Lung (tissue), 12 donors: ENCODE measurements around the gene CANX. TPM values are rescaled to one million over a fixed set of nuclear protein-coding genes. Genes with fewer than 3 reads are reported as not detected.

Experiments used
- ATAC-seq: fragments of 200-7000 bp; cut with Tn5 transposase; one replicate; pipeline ENCODE4 v1.9.1; 2020; ENCODE audit warnings: moderate number of reproducible peaks; ENCODE audit not compliant: insufficient read depth, low FRiP score
- DNase-seq, 3 donors: peaks; one replicate each; pipeline ENCODE4 v3.0.0-alpha.2; 2013 to 2017
- H3K27ac ChIP-seq, 2 donors: one replicate each; pipeline ENCODE4 v1.5.1; 2013; ENCODE audit warnings: mild to moderate bottlenecking in 2 of 2, moderate library complexity in 2 of 2, control low read depth in 1 of 2, inconsistent platforms in 1 of 2, low read depth in 1 of 2, low read length in 1 of 2
- H3K27me3 ChIP-seq, 3 donors: one replicate each; pipeline ENCODE4 v1.5.1; 2013; ENCODE audit warnings: low read length in 2 of 3; ENCODE audit not compliant: control insufficient read depth in 3 of 3, insufficient read depth in 3 of 3
- H3K36me3 ChIP-seq, 4 donors: one replicate each; pipeline ENCODE4 v1.5.1; 2013; ENCODE audit warnings: low read length in 4 of 4, mild to moderate bottlenecking in 1 of 4, moderate library complexity in 1 of 4; ENCODE audit not compliant: control insufficient read depth in 4 of 4, insufficient read depth in 4 of 4
- H3K4me1 ChIP-seq, 5 donors: one replicate each; pipeline ENCODE4 v1.5.1; 2013; ENCODE audit warnings: low read length in 5 of 5, mild to moderate bottlenecking in 2 of 5, moderate library complexity in 1 of 5; ENCODE audit not compliant: control insufficient read depth in 5 of 5, insufficient read depth in 5 of 5
- H3K4me3 ChIP-seq: one replicate; pipeline ENCODE4 v1.5.1; 2013; ENCODE audit warnings: mild to moderate bottlenecking, control low read depth, moderate library complexity
- H3K9ac ChIP-seq, 2 donors: one replicate each; pipeline ENCODE4 v1.5.1; 2013; ENCODE audit warnings: low read length in 2 of 2, control low read depth in 1 of 2; ENCODE audit not compliant: insufficient read depth in 1 of 2
- H3K9me3 ChIP-seq, 4 donors: one replicate each; pipeline ENCODE4 v1.5.1; 2013; ENCODE audit warnings: low read length in 3 of 4, mild to moderate bottlenecking in 1 of 4, moderate library complexity in 1 of 4; ENCODE audit not compliant: control insufficient read depth in 4 of 4, insufficient read depth in 3 of 4
- CTCF ChIP-seq: IDR thresholded peaks from 2 replicates; pipeline ENCODE4 v1.5.1; 2012; ENCODE audit warnings: mild to moderate bottlenecking; ENCODE audit errors: control extremely low read depth, extremely low read depth
- WGBS, 2 donors: extraction: QIAGEN DNeasy Blood & Tissue Kit; methylation state at CpG; one replicate each; pipeline ENCODE4 v1.1.7; 2013; 5-methylcytosine and 5-hydroxymethylcytosine counted together
- polyA plus RNA-seq, 2 donors: library from polyadenylated mRNA; stranded (reverse); fragments of 200-250 nt; gene quantifications; one replicate each; pipeline ENCODE4 v1.2.1, GENCODE V29; 2013
- total RNA-seq, 2 donors: library from RNA; depleted of rRNA in 1 of 2; stranded (reverse); fragments of >200 nt in 1 of 2; gene quantifications; one replicate each; pipeline ENCODE4 v1.2.1, GENCODE V29; 2014 to 2021
- donor health status: control.
- donor health status: control.
- donor health status: Bipolar disorder and iron deficiency.
- donor health status: healthy.
- donor health status: DM: yes; HTN: yes; CAD: no.

CANX gene
- total and polyA plus RNA-seq, 4 donors = 132 to 924 (median 294) TPM

GRCh38 chr5:179729303-179729702, 30.5 kb downstream of the CANX start:
- 52 to 93% methylated on average over 4 of the region's 4 CpGs for WGBS, 2 donors
- DNase-seq = no peak
- Histone ChIP-seq H3K9ac (no peak overlapping the region), H3K27me3 (no peaks in the 10 kb centered on the region), H3K4me3 (no peak overlapping the region), H3K9me3 (no peaks in the 10 kb centered on the region), H3K27ac (no peak overlapping the region), H3K36me3 (peaks cover 22 to 36% (median 27%) of the 10 kb centered on the region in 4 donors), H3K4me1 (peaks cover 2 to 8% (median 4%) of the 10 kb centered on the region in 5 donors)
- no peak for ATAC-seq
- no peak for TF ChIP-seq CTCF

- DNase-seq (no peak), ATAC-seq (no peak)
- H3K4me3 ChIP-seq = no peak overlapping the region
- WGBS, 2 donors = 60 to 88% methylated on average over 3 of the region's 3 CpGs
- no peak for TF ChIP-seq CTCF
- H3K4me1 ChIP-seq = peaks cover 4 to 12% (median 7%) of the 10 kb centered on the region in 5 donors
- no peak overlapping the region for H3K9ac ChIP-seq
- no peaks in the 10 kb centered on the region for H3K27me3 ChIP-seq
- H3K27ac ChIP-seq = no peak overlapping the region
- H3K9me3 ChIP-seq = no peaks in the 10 kb centered on the region
- peaks cover 18 to 34% (median 24%) of the 10 kb centered on the region in 4 donors for H3K36me3 ChIP-seq
Measured at GRCh38 chr5:179729727-179730126, 31.0 kb downstream of the CANX start.

- no peak for TF ChIP-seq CTCF
- no peaks in the 10 kb centered on the region for H3K27me3 ChIP-seq
- WGBS, 2 donors = 85 to 86% methylated on average over 3 of the region's 3 CpGs
- peaks cover 12 to 31% (median 19%) of the 10 kb centered on the region in 4 donors for H3K36me3 ChIP-seq
- DNase-seq (no peak), ATAC-seq (no peak)
- H3K4me1 ChIP-seq = peaks cover 4 to 12% (median 9%) of the 10 kb centered on the region in 5 donors
- H3K27ac ChIP-seq = no peak overlapping the region
- no peak overlapping the region for H3K9ac ChIP-seq
- H3K9me3 ChIP-seq = no peaks in the 10 kb centered on the region
- no peak overlapping the region for H3K4me3 ChIP-seq
Measured at GRCh38 chr5:179730356-179730755, 31.6 kb downstream of the CANX start.

GRCh38 chr5:179730852-179731251, 32.1 kb downstream of the CANX start:
- H3K27me3 ChIP-seq = no peaks in the 10 kb centered on the region
- ATAC-seq = no peak
- H3K9me3 ChIP-seq = no peaks in the 10 kb centered on the region
- no peak for DNase-seq
- no peak overlapping the region for H3K9ac ChIP-seq
- no peak overlapping the region for H3K27ac ChIP-seq
- TF ChIP-seq CTCF = no peak
- WGBS, 2 donors = 71 to 73% methylated on average over 3 of the region's 3 CpGs
- peaks cover 12 to 31% (median 18%) of the 10 kb centered on the region in 4 donors for H3K36me3 ChIP-seq
- H3K4me1 ChIP-seq = peaks cover 4 to 12% (median 9%) of the 10 kb centered on the region in 5 donors
- no peak overlapping the region for H3K4me3 ChIP-seq
